ENCODE results near the gene FCHSD2. TPM values are rescaled to one million over a fixed set of nuclear protein-coding genes. Genes with fewer than 3 reads are reported as not detected.

FCHSD2 gene
- total RNA-seq, 1 donor from 2014 or later, result 18.9 TPM

GRCh38 chr11:72821920-72822799 is 320.0 kb downstream of the FCHSD2 start:
- H2AFZ ChIP-seq (ENCODE audit: low read depth, low read length), result peak overlapping the region; percentile 95
- no peak overlapping the region for H3K27ac Mint-ChIP-seq (ENCODE audit: unreplicated experiment)
- no peaks in the 10 kb centered on the region for H3K4me1 Mint-ChIP-seq (ENCODE audit: low read depth, unreplicated experiment)
- TF ChIP-seq, protein P1, sequence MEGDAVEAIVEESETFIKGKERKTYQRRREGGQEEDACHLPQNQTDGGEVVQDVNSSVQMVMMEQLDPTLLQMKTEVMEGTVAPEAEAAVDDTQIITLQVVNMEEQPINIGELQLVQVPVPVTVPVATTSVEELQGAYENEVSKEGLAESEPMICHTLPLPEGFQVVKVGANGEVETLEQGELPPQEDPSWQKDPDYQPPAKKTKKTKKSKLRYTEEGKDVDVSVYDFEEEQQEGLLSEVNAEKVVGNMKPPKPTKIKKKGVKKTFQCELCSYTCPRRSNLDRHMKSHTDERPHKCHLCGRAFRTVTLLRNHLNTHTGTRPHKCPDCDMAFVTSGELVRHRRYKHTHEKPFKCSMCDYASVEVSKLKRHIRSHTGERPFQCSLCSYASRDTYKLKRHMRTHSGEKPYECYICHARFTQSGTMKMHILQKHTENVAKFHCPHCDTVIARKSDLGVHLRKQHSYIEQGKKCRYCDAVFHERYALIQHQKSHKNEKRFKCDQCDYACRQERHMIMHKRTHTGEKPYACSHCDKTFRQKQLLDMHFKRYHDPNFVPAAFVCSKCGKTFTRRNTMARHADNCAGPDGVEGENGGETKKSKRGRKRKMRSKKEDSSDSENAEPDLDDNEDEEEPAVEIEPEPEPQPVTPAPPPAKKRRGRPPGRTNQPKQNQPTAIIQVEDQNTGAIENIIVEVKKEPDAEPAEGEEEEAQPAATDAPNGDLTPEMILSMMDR (IDR thresholded peaks at IDR 0.05; ENCODE audit: insufficient read depth, low read depth, low read length), result no peak
- no peak for TF ChIP-seq EZH2 (IDR thresholded peaks at IDR 0.05; ENCODE audit: insufficient read depth, low read length)
- H3K4me1 ChIP-seq (ENCODE audit: insufficient read depth, low read length), result peaks cover 14% of the 10 kb centered on the region
- peaks cover 2% of the 10 kb centered on the region for H3K9me3 Mint-ChIP-seq (ENCODE audit: unreplicated experiment)
- peak overlapping the region; percentile 76 for H3K9ac ChIP-seq (ENCODE audit: low read length)
- peaks cover 4% of the 10 kb centered on the region for H3K27me3 Mint-ChIP-seq (ENCODE audit: low read depth, unreplicated experiment)
- DNase-seq (ENCODE audit: low read depth) (peak; percentile 73), FAIRE-seq (no peak)
- peaks cover 3% of the 10 kb centered on the region for H3K36me3 ChIP-seq (ENCODE audit: insufficient read depth, low read length)
- H3K4me3 ChIP-seq (ENCODE audit: insufficient read depth, low read depth, low read length), result peak overlapping the region; percentile 68
- H3K27me3 ChIP-seq (ENCODE audit: insufficient read depth, low read length), result no peaks in the 10 kb centered on the region
- no peaks in the 10 kb centered on the region for H3K9me3 ChIP-seq (ENCODE audit: insufficient read depth, low read depth, low read length)
- H3K4me2 ChIP-seq (ENCODE audit: low read length), result peak overlapping the region; percentile 100
- H4K20me1 ChIP-seq (ENCODE audit: insufficient read depth, low read length), result no peaks in the 10 kb centered on the region
- no peak overlapping the region for H3K4me3 Mint-ChIP-seq (ENCODE audit: unreplicated experiment)
- H3K27ac ChIP-seq (ENCODE audit: low read depth, low read length), result no peak overlapping the region
- no peaks in the 10 kb centered on the region for H3K79me2 ChIP-seq (ENCODE audit: insufficient read depth, low read length)
- peaks cover 17% of the 10 kb centered on the region for H3K36me3 Mint-ChIP-seq (ENCODE audit: low read depth, unreplicated experiment)

GRCh38 chr11:72821221-72821919 is 320.7 kb downstream of the FCHSD2 start:
- DNase-seq (ENCODE audit: low read depth) (no peak), FAIRE-seq (no peak)
- peak overlapping the region; percentile 76 for H3K9ac ChIP-seq (ENCODE audit: low read length)
- peaks cover 14% of the 10 kb centered on the region for H3K36me3 Mint-ChIP-seq (ENCODE audit: low read depth, unreplicated experiment)
- H3K4me3 Mint-ChIP-seq (ENCODE audit: unreplicated experiment), result no peak overlapping the region
- no peaks in the 10 kb centered on the region for H3K9me3 ChIP-seq (ENCODE audit: insufficient read depth, low read depth, low read length)
- H3K4me1 Mint-ChIP-seq (ENCODE audit: low read depth, unreplicated experiment), result peaks cover 2% of the 10 kb centered on the region
- H3K36me3 ChIP-seq (ENCODE audit: insufficient read depth, low read length), result peaks cover 3% of the 10 kb centered on the region
- H3K27ac Mint-ChIP-seq (ENCODE audit: unreplicated experiment), result no peak overlapping the region
- no peaks in the 10 kb centered on the region for H4K20me1 ChIP-seq (ENCODE audit: insufficient read depth, low read length)
- peaks cover 17% of the 10 kb centered on the region for H3K4me1 ChIP-seq (ENCODE audit: insufficient read depth, low read length)
- no peaks in the 10 kb centered on the region for H3K79me2 ChIP-seq (ENCODE audit: insufficient read depth, low read length)
- no peak overlapping the region for H3K27ac ChIP-seq (ENCODE audit: low read depth, low read length)
- no peaks in the 10 kb centered on the region for H3K27me3 ChIP-seq (ENCODE audit: insufficient read depth, low read length)
- peaks cover 2% of the 10 kb centered on the region for H3K9me3 Mint-ChIP-seq (ENCODE audit: unreplicated experiment)
- no peak for TF ChIP-seq EZH2 (IDR thresholded peaks at IDR 0.05; ENCODE audit: insufficient read depth, low read length)
- TF ChIP-seq, protein P1 (IDR thresholded peaks at IDR 0.05; ENCODE audit: insufficient read depth, low read depth, low read length), result no peak
- peak overlapping the region; percentile 68 for H3K4me3 ChIP-seq (ENCODE audit: insufficient read depth, low read depth, low read length)
- peak overlapping the region; percentile 100 for H3K4me2 ChIP-seq (ENCODE audit: low read length)
- peaks cover 4% of the 10 kb centered on the region for H3K27me3 Mint-ChIP-seq (ENCODE audit: low read depth, unreplicated experiment)
- H2AFZ ChIP-seq (ENCODE audit: low read depth, low read length), result peak overlapping the region; percentile 95

All from astrocyte (in vitro differentiated cells and primary cell).